D721Med (cell line): ENCODE measurements around the gene MRPL47.

Experiments used
- DNase-seq: peaks from one replicate; pipeline ENCODE4 v3.0.0; 2011; ENCODE audit warnings: low spot score; ENCODE audit not compliant: insufficient read length
- FAIRE-seq: peaks from 2 replicates; lab custom pipeline; 2011; peaks lifted over from hg19 to GRCh38; lab: Jason Lieb, UNC
- CTCF ChIP-seq: IDR thresholded peaks from 2 replicates; pipeline ENCODE4 v1.5.1; 2012; ENCODE audit warnings: mild to moderate bottlenecking, control low read depth; ENCODE audit not compliant: insufficient read depth; ENCODE audit errors: missing control alignments

Gene MRPL47

GRCh38 chr3:179608931-179609720 is 4.7 kb upstream of the MRPL47 start:
- FAIRE-seq (no peak), DNase-seq (no peak)
- TF ChIP-seq CTCF = no peak

- no peak for TF ChIP-seq CTCF
- DNase-seq (no peak), FAIRE-seq (no peak)
Observed at GRCh38 chr3:179606534-179607085, 2.2 kb upstream of the MRPL47 start.

GRCh38 chr3:179603831-179604230 is 607 bp downstream of the MRPL47 start:
- FAIRE-seq (no peak), DNase-seq (no peak)
- TF ChIP-seq CTCF = no peak

GRCh38 chr3:179603321-179603720 is 1.1 kb downstream of the MRPL47 start:
- no peak for TF ChIP-seq CTCF
- FAIRE-seq (no peak), DNase-seq (no peak)

- DNase-seq (no peak), FAIRE-seq (no peak)
- TF ChIP-seq CTCF = no peak
Observed at GRCh38 chr3:179599531-179599930, 4.9 kb downstream of the MRPL47 start.

GRCh38 chr3:179591313-179591712 is 13.1 kb downstream of the MRPL47 start:
- DNase-seq (no peak), FAIRE-seq (no peak)
- TF ChIP-seq CTCF = no peak

- DNase-seq (no peak), FAIRE-seq (no peak)
- no peak for TF ChIP-seq CTCF
Observed at GRCh38 chr3:179590669-179591068, 13.8 kb downstream of the MRPL47 start.
